Measurements from ENCODE around the gene RPS6KA2.

DNA sequence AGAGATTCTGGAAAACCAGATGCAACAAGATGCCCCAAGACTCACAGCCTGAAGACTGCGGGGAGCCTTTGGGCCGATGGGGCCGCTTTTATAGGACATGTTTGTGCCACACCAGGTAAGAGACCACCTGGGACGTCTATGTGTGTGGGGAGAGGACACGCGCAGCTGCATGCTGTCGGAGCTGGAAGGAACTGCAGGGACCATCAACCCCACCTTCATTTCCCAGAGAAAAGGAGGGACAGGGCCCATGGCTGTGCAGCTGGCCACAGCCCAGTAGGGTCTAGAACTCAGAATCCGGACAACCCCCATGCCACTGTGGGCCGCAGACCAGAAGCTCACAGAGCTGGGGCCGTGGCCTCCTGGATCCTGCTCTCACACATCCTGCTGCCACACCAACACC, 144.0 kb downstream of the RPS6KA2 start:
- TF ChIP-seq, protein P1, sequence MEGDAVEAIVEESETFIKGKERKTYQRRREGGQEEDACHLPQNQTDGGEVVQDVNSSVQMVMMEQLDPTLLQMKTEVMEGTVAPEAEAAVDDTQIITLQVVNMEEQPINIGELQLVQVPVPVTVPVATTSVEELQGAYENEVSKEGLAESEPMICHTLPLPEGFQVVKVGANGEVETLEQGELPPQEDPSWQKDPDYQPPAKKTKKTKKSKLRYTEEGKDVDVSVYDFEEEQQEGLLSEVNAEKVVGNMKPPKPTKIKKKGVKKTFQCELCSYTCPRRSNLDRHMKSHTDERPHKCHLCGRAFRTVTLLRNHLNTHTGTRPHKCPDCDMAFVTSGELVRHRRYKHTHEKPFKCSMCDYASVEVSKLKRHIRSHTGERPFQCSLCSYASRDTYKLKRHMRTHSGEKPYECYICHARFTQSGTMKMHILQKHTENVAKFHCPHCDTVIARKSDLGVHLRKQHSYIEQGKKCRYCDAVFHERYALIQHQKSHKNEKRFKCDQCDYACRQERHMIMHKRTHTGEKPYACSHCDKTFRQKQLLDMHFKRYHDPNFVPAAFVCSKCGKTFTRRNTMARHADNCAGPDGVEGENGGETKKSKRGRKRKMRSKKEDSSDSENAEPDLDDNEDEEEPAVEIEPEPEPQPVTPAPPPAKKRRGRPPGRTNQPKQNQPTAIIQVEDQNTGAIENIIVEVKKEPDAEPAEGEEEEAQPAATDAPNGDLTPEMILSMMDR (conservative IDR thresholded peaks at IDR 0.05) = no peak
- no peak for TF ChIP-seq EZH2 (IDR thresholded peaks at IDR 0.05; ENCODE audit: low read depth)
